H1 (cell line): ENCODE data around the gene HID1. TPM values are rescaled to one million over a fixed set of nuclear protein-coding genes. Genes with fewer than 3 reads are reported as not detected.
A peak's percentile ranks its signal among the peaks of the same experiment; 100 is the strongest.

ENCODE experiments used
- ASH2L ChIP-seq: fragments of 200-600, 300-600 bp; sonication (generic); IDR thresholded peaks from one replicate; pipeline ENCODE4 v1.7.1; 2017; ENCODE audit warnings: low read length
- polyA plus RNA-seq, 7 experiments: library from polyadenylated mRNA; depleted of rRNA in 3 of 7; stranded (reverse) in 5 of 7; unstranded in 2 of 7; fragments of >200 nt in 5 of 7; fragments of 200-250 nt in 2 of 7; gene quantifications; 1 replicate in 5 of 7; 2 replicates in 1 of 7; 4 replicates in 1 of 7; pipeline versions ENCODE4 v1.2.1 to v1.2.3, GENCODE V29; 2011 to 2013; ENCODE audit warnings: missing spikeins in 2 of 7, mixed read lengths in 2 of 7
- total RNA-seq: library from RNA; stranded (reverse); fragmentation: NEBNext Ultra II Directional; extraction: Animal tissue kit (Norgen Biotek cat#: 25700); gene quantifications from 2 replicates; pipeline ENCODE4 v1.2.1, GENCODE V29; 2021
- TF ChIP-seq, protein P1 (sequence below): IDR thresholded peaks from 2 replicates; pipeline ENCODE4 v1.6.1; 2011; ENCODE audit warnings: low read depth, mild to moderate bottlenecking, low read length; ENCODE audit not compliant: insufficient read depth
- TF ChIP-seq, protein P2 (sequence below): IDR thresholded peaks from 2 replicates; pipeline ENCODE4 v1.6.1; 2012; ENCODE audit warnings: inconsistent platforms

Gene HID1
- total and polyA plus RNA-seq, 2 of the 8 experiments (the other 6 are each of a cell fraction or from before 2014, with no cell fraction given), result 15.1 to 25.9 TPM

GRCh38 chr17:74924250-74924948, 48.2 kb downstream of the HID1 start, which contains the start of gene OTOP2 (continued):
- TF ChIP-seq, protein P1, sequence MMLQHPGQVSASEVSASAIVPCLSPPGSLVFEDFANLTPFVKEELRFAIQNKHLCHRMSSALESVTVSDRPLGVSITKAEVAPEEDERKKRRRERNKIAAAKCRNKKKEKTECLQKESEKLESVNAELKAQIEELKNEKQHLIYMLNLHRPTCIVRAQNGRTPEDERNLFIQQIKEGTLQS, result no peak
- TF ChIP-seq, protein P2, sequence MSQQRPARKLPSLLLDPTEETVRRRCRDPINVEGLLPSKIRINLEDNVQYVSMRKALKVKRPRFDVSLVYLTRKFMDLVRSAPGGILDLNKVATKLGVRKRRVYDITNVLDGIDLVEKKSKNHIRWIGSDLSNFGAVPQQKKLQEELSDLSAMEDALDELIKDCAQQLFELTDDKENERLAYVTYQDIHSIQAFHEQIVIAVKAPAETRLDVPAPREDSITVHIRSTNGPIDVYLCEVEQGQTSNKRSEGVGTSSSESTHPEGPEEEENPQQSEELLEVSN, result peak; percentile 24; the same call in 1 of the 2 replicates
- no peak for TF ChIP-seq ASH2L
